ENCODE data around the gene BCR.

- TF ChIP-seq POLR2A (IDR thresholded peaks at IDR 0.05) (no peak), CTCF (IDR thresholded peaks at IDR 0.05) (no peak)
Measured at GRCh38 chr22:23305922-23306374, 125.6 kb downstream of the BCR start.
